ENCODE results near the gene CYTH1. TPM values are rescaled to one million over a fixed set of nuclear protein-coding genes. Genes with fewer than 3 reads are reported as not detected.

Gene CYTH1
- total and polyA plus RNA-seq, 10 of the 15 experiments (the other 5 are each of a cell fraction or from before 2014, with no cell fraction given) = 6.6 to 188 (median 145) TPM

GRCh38 chr17:78650093-78650715 lies 131.9 kb downstream of the CYTH1 start:
- POLR2A ChIA-PET = no interaction called here
- FAIRE-seq (no peak), ATAC-seq (no peak), DNase-seq (ENCODE audit: low read depth, low spot score) (no peak)
- CTCF ChIA-PET = interaction anchor here (0.6 kb wide), 1 partner anchor 316 kb away, joined by 3 read pairs; no protein-coding TSS in a partner anchor
- in situ Hi-C loops (cut with MboI) (no loop called here), intact Hi-C loops (cut with micrococcal nuclease; ENCODE audit: unreplicated experiment) (no loop called here)
- H3K4me2 ChIP-seq (ENCODE audit: control insufficient read depth, insufficient read depth) = no peak overlapping the region
- 44% methylated on average over 11 of the region's 11 CpGs for WGBS (ENCODE audit: insufficient coverage, insufficient replicate concordance, low lambda C conversion rate, missing lambda C conversion rate)
- no peak overlapping the region for H3K4me3 ChIP-seq
- H3K27ac ChIP-seq (ENCODE audit: control insufficient read depth, insufficient read depth) = no peak overlapping the region
- SMC1A ChIA-PET (ENCODE audit: uncharacterized antibody, unreplicated experiment) = interaction anchor here (0.9 kb wide), 1 partner anchor 11 kb away, joined by 4 read pairs; no protein-coding TSS in a partner anchor
- no peaks in the 10 kb centered on the region for H3K27me3 ChIP-seq (replicated peaks in 1 of 2; ENCODE audit: control insufficient read depth in 2 of 2, insufficient read depth in 2 of 2, low read length in 1 of 2)
- H3K36me3 ChIP-seq (ENCODE audit: control insufficient read depth in 2 of 2, insufficient read depth in 2 of 2, low read length in 1 of 2) = no peaks in the 10 kb centered on the region
- H3K4me1 ChIP-seq (ENCODE audit: control insufficient read depth, insufficient read depth, low read length) = peaks cover 16% of the 10 kb centered on the region
- H3K79me2 ChIP-seq (ENCODE audit: control insufficient read depth, insufficient read depth, low read length) = no peaks in the 10 kb centered on the region
- H2AFZ ChIP-seq (ENCODE audit: control insufficient read depth, low read depth, low read length) = no peak overlapping the region
- peaks cover 7% of the 10 kb centered on the region for H3K9me3 ChIP-seq (replicated peaks; ENCODE audit: control insufficient read depth, insufficient read depth, low read length)
- RAD21 ChIA-PET (ENCODE audit: unreplicated experiment) = no interaction called here
- no peaks in the 10 kb centered on the region for H4K20me1 ChIP-seq (ENCODE audit: control insufficient read depth, insufficient read depth)
- no peak overlapping the region for H3K9ac ChIP-seq (ENCODE audit: control insufficient read depth, insufficient read depth, low read length)
- no TSS peak for BruUV-seq (replicated peaks)
- TF ChIP-seq CUX1 (IDR thresholded peaks at IDR 0.05; ENCODE audit: insufficient replicate concordance, low read depth, low read length) = no peak
- TF ChIP-seq TCF12 (IDR thresholded peaks at IDR 0.05; ENCODE audit: low read depth, low read length) = no peak
- no peak for TF ChIP-seq E2F4 (IDR thresholded peaks at IDR 0.05; ENCODE audit: low read depth, low read length)
- TF ChIP-seq ESRRA (IDR thresholded peaks at IDR 0.05; ENCODE audit: low read length) = no peak
- no peak for TF ChIP-seq E2F8 (IDR thresholded peaks at IDR 0.05; ENCODE audit: low read depth, partially characterized antibody)
- no peak for TF ChIP-seq JUNB (IDR thresholded peaks at IDR 0.05)
- no peak for TF ChIP-seq RAD51 (IDR thresholded peaks at IDR 0.05)
- TF ChIP-seq ZNF217 (IDR thresholded peaks at IDR 0.05) = no peak
- TF ChIP-seq FOXK2 (IDR thresholded peaks at IDR 0.05) = no peak
- TF ChIP-seq BCLAF1 (IDR thresholded peaks at IDR 0.05) = no peak
- no peak for TF ChIP-seq SRF (IDR thresholded peaks at IDR 0.05; ENCODE audit: low read depth in 2 of 2, low read length in 2 of 2)
- TF ChIP-seq TCF3 (IDR thresholded peaks at IDR 0.05; ENCODE audit: borderline replicate concordance, insufficient read depth, low read depth, low read length) = no peak

Data from GM12878 (cell line).